GM18867 (cell line): ENCODE measurements around the gene PIM3.

Experiments used
- ATAC-seq: cut with Tn5 transposase; IDR thresholded peaks from one replicate; pipeline ENCODE4 v1.9.1; 2021; ENCODE audit warnings: mild to moderate bottlenecking, moderate library complexity; ENCODE audit not compliant: unreplicated experiment

PIM3 gene

GRCh38 chr22:49999946-50000586, 39.5 kb downstream of the PIM3 start:
- ATAC-seq = no peak

DNA sequence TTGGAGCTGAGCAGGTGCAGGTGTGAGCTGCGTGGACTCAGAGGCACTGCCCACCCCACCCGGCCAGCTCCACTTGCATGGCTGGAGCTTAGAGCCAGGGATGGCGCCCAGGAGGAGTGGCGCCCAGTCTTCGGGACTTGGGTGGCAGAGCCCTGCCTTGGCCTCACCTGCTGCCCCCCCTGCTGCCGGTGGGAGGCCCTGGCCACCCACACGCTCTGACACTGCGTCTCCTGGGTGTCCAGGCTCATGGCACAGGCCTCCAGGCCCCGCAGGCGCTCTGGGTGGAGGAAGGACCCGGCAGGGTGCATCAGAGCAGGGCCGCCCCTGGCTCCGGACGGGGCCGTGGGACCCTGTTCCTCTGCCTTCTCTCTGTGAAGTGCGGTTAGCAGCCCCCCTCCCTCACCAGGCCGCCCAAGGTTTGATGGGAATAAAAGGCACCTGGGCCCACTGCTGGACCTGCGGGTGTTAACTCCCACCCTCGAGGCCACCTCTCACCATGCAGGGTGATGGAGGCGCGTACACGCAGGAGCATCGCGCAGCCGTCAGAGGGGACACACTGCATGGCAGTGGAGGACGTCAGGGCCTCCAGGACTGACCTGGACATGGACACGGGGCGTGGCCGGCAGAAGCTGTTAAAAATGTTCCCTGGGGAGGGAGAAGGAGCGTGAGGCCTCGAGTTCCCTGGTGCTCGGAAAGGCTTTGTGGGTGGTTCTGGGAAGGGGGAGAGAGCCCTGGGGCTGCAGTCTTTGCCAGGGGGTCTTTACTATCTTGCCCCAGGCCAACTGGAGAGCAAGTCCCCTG, 40.2 kb downstream of the PIM3 start:
- no peak for ATAC-seq

DNA sequence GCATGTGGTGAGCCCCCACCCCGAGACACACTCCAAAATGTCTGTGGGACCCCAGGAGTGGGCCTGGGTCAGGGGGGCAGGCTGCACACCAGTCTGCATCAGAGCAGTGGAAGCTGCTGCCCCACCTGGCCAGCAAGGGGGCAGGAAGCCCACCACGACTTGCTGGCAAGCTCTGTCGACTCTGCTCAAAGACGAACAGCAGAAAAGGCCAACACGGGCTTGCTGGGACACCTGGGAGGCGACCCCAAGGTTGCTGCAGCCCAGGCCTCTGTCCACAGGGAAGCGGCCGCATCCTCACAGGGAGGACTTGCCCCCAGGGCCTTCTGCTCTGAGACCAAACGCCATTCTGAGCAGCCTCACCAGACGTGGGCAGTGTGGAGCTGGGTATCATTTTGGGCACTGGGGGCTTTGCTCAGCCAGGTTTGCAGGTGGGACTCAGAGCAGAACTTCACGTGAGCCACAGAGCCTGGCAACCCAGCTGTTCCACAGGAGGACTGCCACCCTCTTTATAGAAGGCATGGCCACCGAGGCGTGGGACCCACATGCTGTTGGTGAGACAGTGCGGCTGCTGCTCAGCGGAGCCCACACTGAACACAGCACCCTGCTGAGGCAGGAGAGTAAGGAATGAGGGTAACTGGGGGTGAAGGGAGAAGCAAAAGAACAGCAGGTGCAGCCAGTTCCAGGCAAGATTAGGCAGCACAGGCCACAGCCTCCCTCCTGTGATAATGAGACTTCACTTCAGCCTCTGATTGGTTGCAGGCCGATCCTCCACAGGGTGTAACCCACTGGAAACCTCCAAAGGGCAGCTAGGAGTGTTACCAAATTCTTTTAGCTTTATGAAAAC, 41.0 kb downstream of the PIM3 start:
- no peak for ATAC-seq

- no peak for ATAC-seq
Observed at GRCh38 chr22:50002791-50003190, 42.2 kb downstream of the PIM3 start.

- no peak for ATAC-seq
Observed at GRCh38 chr22:50004918-50005317, 44.3 kb downstream of the PIM3 start.

DNA sequence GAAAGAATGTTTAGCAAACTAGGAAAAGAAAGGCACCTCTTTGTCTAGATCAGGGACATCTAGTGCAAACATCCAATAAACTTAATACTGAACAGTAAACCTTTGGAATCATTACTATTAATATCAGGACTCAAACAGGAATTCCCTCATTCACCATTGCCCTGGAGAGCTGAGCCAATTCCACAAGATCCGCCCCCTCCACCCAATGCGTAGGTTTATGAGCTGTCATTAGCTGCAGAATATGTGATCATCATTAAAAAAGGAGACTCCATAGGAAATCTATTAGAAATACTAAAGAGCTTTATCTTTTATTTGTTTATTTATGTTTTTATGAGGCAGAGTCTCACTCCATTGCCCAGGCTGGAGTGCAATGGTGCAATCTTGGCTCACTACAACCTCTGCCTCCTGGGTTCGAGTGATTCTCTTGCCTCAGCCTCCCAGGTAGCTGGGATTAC, 46.5 kb downstream of the PIM3 start:
- no peak for ATAC-seq

GRCh38 chr22:50008151-50009040, 47.8 kb downstream of the PIM3 start:
- no peak for ATAC-seq

GRCh38 chr22:50009251-50009650, 48.7 kb downstream of the PIM3 start:
- ATAC-seq = no peak

GRCh38 chr22:50009765-50010675, 49.4 kb downstream of the PIM3 start:
- ATAC-seq = no peak

DNA sequence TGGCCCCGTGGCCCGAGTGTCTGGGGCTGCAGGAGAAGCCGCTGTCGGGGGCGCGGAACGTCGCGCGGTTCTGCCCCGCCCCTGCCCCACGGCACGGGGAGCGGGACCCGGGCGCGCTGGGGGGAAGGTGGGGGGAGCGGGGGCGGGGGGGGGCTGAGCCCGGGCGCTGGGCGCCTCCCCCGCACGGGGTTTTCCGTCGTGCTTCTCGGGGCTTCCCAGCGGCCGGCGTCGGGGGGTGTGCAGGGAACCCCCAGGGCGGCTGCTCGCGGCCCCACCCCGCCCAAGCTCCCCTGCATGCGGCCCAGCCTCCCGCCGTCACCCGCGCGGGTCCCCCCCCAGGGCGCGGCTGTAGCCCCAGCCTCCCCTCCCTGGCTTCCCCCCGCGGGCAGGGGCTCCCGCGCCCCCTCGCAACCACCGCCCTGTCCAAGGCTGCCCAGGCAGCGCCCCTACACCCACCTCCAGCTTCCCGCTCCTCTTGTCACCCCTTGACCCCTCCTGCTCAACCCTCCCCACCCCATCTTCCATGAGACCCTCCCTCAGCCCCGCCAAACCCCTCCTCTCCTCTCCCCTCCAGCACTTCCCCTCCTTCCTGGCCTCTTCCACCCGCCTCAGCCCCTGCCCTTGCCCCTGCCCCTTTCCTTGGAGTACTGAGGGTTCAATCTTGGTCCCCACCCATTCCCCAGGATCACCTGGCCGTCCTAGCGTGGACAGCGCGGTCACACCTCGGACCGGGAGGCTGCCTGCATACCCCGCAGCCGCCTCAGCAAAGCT, 50.3 kb downstream of the PIM3 start:
- ATAC-seq = no peak

DNA sequence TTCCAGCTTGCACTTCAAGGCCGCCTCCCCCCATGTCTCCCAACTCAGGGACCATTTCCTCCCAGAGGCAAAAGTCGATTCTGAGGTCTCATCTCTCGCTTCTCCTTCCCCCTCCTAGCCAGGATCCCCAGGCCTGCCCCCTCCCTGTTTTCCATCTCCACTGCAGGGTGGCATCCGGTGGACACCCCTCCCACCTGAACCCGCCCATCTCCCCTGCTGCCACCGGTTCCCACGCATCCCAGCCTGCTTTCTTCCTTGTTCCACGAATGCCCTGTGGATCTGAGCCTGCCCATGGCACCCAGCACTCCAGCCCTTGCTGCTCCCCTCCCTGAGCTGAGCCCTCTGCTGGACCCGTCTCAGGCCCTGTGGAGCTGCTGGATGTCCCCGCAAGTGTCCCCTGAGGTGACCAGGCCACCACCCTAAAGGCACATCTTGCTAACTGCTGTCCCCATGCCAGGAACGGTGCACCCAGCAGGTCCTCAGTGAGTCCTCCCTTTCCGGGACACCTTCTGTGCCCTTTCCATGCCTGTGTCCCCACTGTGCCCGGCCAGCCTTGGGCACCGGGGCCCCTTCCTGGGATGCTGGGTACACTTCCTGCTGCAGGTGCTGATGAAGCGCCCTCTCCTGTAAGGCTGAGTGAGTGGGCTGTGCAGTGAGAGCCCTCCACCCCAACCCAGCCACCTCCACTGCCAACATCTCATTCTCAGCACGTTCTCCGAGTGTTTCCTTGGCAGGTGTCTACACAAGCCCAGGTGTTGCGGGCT, 51.1 kb downstream of the PIM3 start:
- ATAC-seq = no peak

GRCh38 chr22:50012211-50013181, 51.9 kb downstream of the PIM3 start, which contains the start of gene IL17REL:
TSS of gene IL17REL (minus strand) at chr22:50012765. CDS start at chr22:50012646, 119 bp downstream.
- ATAC-seq = no peak
